BLaER1 treated with 17β-estradiol and CSF1 and Interleukin-3, amounts not matched to agents 10 nM and 100 nM (cell line): ENCODE measurements around the gene MIR17HG.
"Not testable (repeated sequence)": the region's sequence is repeated elsewhere in the genome, so short reads cannot be mapped to it uniquely, and the experiment has no call there.

ENCODE experiments used
- H3K27ac ChIP-seq, 11 experiments: shearing (Covaris generic); formaldehyde crosslinking; 2 replicates each; pipeline ENCODE4 v1.8.1; 2022
- H3K27me3 ChIP-seq, 11 experiments: shearing (Covaris generic); formaldehyde crosslinking; 2 replicates each; pipeline ENCODE4 v1.8.1; 2022
- H3K36me3 ChIP-seq, 11 experiments: shearing (Covaris generic); formaldehyde crosslinking; 2 replicates each; pipeline ENCODE4 v1.8.1; 2022
- H3K4me1 ChIP-seq, 10 experiments: shearing (Covaris generic); formaldehyde crosslinking; 2 replicates each; pipeline ENCODE4 v1.8.1; 2022
- H3K4me2 ChIP-seq, 11 experiments: shearing (Covaris generic); formaldehyde crosslinking; 2 replicates each; pipeline ENCODE4 v1.8.1; 2022
- H3K4me3 ChIP-seq, 10 experiments: shearing (Covaris generic); formaldehyde crosslinking; 2 replicates each; pipeline ENCODE4 v1.8.1; 2022
- H3K9ac ChIP-seq, 11 experiments: shearing (Covaris generic); formaldehyde crosslinking; 2 replicates each; pipeline ENCODE4 v1.8.1; 2022
- H3K9me3 ChIP-seq, 11 experiments: shearing (Covaris generic); formaldehyde crosslinking; replicated peaks in 1 of 11; 2 replicates each; pipeline ENCODE4 v1.8.1; 2022
- H4K20me1 ChIP-seq, 11 experiments: shearing (Covaris generic); formaldehyde crosslinking; 2 replicates each; pipeline ENCODE4 v1.8.1; 2022
- Cebpa-rat ChIP-seq, 11 experiments: shearing (Covaris generic); IDR thresholded peaks; 2 replicates each; pipeline ENCODE4 v1.8.1; 2022

Gene MIR17HG

DNA sequence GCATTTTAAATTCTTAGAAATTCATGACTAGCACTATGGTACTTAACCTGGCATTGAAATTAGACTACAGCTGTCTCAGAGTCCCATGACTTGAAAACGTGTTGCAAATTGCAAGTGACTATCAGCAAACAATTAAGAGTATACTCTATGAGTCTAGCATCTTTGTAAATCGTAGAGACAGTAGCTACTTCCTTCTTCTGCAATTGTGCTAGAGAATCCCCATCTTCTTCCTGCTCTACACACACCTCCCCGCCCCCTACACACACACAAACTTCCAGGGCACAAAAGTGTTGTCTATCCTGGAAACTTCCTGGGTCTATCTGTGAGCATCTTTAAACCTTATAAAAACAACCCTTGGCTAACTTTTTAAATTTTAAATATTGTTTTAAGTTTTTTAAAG is 35.2 kb upstream of the MIR17HG start:
- H4K20me1 ChIP-seq: no peaks in the 10 kb centered on the region
- TF ChIP-seq Cebpa-rat (IDR thresholded peaks at IDR 0.05): no peak
- no peaks in the 10 kb centered on the region for H3K9me3 ChIP-seq
- H3K27me3 ChIP-seq: no peaks in the 10 kb centered on the region
- H3K4me1 ChIP-seq: 0 out of 20 replicates have a peak, but pooled peaks cover 0 to 8% (median 0%) of the 10 kb centered on the region in 10 experiments
- no peak overlapping the region for H3K4me3 ChIP-seq
- no peak overlapping the region for H3K27ac ChIP-seq
- H3K36me3 ChIP-seq: no peaks in the 10 kb centered on the region
- H3K4me2 ChIP-seq: no peak overlapping the region
- no peak overlapping the region for H3K9ac ChIP-seq

DNA sequence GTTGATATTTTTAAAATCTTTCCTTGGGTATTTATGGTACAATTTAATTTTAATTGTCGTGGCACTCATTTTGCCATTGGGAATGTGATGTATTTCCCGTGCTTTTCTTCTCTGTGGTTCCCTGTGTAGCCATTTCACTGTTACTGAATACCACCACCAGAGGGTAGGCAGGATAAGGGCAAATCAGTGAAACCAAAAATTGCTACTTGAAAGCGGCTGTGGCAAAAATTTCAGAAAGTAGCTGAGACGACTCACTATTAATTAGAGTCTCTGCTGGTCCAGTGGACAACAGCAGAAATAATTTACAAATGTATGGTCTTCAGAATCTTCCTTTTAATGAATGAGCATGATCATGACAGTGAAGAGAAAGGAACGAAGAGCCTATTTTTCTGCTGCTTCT is 34.4 kb upstream of the MIR17HG start:
- H3K4me3 ChIP-seq: no peak overlapping the region
- no peaks in the 10 kb centered on the region for H3K27me3 ChIP-seq
- no peaks in the 10 kb centered on the region for H3K36me3 ChIP-seq
- no peak overlapping the region for H3K27ac ChIP-seq
- H3K4me1 ChIP-seq: 0 out of 20 replicates have a peak, but pooled peaks cover 0 to 8% (median 0%) of the 10 kb centered on the region in 10 experiments
- no peak overlapping the region for H3K4me2 ChIP-seq
- no peak overlapping the region for H3K9ac ChIP-seq
- no peak for TF ChIP-seq Cebpa-rat (IDR thresholded peaks at IDR 0.05)
- no peaks in the 10 kb centered on the region for H4K20me1 ChIP-seq
- H3K9me3 ChIP-seq: no peaks in the 10 kb centered on the region

DNA sequence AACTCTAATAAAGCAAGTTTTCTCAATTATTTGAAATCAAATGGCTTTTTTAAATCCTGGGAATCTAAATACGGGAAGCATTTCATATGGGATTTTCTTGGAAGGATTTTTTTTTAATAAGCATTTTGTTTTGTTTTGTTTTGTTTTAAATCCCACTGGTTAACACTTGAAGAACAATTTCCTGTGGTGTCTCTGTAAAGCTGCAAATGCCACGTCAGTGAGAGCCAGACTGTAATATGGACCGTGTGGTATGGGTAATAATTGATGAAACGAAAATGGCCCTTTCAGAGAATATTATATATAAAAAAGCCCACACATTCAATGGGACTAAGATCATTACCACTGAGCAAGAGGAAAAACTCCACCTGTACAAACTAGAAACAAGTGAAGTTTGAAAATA is 33.9 kb upstream of the MIR17HG start:
- Histone ChIP-seq H3K4me2 (no peak overlapping the region), H3K9ac (no peak overlapping the region), H3K4me3 (no peak overlapping the region), H3K9me3 (no peaks in the 10 kb centered on the region), H3K27me3 (no peaks in the 10 kb centered on the region), H3K27ac (no peak overlapping the region), H4K20me1 (no peaks in the 10 kb centered on the region), H3K36me3 (no peaks in the 10 kb centered on the region), H3K4me1 (0 out of 20 replicates have a peak, but pooled peaks cover 0 to 8% (median 0%) of the 10 kb centered on the region in 10 experiments)
- no peak for TF ChIP-seq Cebpa-rat (IDR thresholded peaks at IDR 0.05)

DNA sequence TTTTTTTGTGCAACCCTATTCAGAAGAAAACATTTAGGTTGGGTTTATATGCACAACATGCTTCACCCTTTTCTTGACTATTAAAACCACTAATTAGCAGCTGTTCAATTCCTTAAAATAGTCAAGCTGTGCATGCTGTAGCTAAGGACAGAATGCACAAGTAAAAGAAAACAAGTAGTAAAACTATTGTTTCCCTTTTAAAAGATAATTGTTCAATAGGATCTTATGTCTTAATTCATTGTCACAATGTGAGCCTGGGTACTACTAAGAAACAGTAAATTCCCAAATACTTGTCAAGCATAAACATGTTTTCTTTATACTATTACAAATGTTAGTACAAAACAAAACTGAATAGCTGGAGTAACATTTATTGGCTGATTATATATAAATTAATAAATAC is 32.6 kb upstream of the MIR17HG start:
- no peak overlapping the region for H3K4me2 ChIP-seq
- H3K4me3 ChIP-seq: no peak overlapping the region
- H4K20me1 ChIP-seq: no peaks in the 10 kb centered on the region
- no peaks in the 10 kb centered on the region for H3K27me3 ChIP-seq
- 0 out of 20 replicates have a peak, but pooled peaks cover 0 to 8% (median 0%) of the 10 kb centered on the region in 10 experiments for H3K4me1 ChIP-seq
- H3K36me3 ChIP-seq: no peaks in the 10 kb centered on the region
- TF ChIP-seq Cebpa-rat (IDR thresholded peaks at IDR 0.05): no peak
- H3K9me3 ChIP-seq: no peaks in the 10 kb centered on the region
- H3K9ac ChIP-seq: no peak overlapping the region
- H3K27ac ChIP-seq: no peak overlapping the region

DNA sequence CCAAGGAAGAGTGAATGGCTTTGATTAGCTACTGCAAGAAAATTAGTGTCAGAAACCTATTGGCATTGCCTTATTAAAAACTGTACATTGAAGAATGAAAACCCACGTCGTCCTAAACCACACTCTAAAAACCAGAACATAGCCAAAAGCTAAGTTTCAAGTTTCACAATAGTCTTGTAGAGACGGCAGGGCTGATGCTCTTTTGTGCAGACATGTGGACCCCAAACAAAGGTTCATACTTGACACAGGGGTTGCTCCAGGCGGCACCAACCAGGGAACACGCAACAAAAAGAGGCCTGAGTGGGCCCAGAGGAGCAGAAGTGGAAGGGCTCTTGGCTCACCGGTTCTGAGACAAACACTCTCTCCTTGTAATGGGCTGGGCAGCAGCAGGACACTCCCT is 28.6 kb upstream of the MIR17HG start:
- Histone ChIP-seq H3K4me2 (no peak overlapping the region), H3K36me3 (no peaks in the 10 kb centered on the region), H3K4me3 (no peak overlapping the region), H3K27ac (no peak overlapping the region), H4K20me1 (no peaks in the 10 kb centered on the region), H3K9me3 (peaks cover 0 to 5% (median 0%) of the 10 kb centered on the region in 11 experiments; a peak in 2 of 22 replicates), H3K4me1 (no peaks in the 10 kb centered on the region), H3K9ac (no peak overlapping the region), H3K27me3 (no peaks in the 10 kb centered on the region)
- no peak for TF ChIP-seq Cebpa-rat (IDR thresholded peaks at IDR 0.05)

GRCh38 chr13:91319996-91320395 is 27.5 kb upstream of the MIR17HG start:
- Histone ChIP-seq H3K9ac (no peak overlapping the region), H3K27ac (no peak overlapping the region), H3K27me3 (no peaks in the 10 kb centered on the region), H3K4me2 (no peak overlapping the region), H4K20me1 (no peaks in the 10 kb centered on the region), H3K4me3 (no peak overlapping the region), H3K9me3 (peaks cover 0 to 5% (median 0%) of the 10 kb centered on the region in 11 experiments; a peak in 2 of 22 replicates), H3K4me1 (no peaks in the 10 kb centered on the region), H3K36me3 (no peaks in the 10 kb centered on the region)
- no peak for TF ChIP-seq Cebpa-rat (IDR thresholded peaks at IDR 0.05)

DNA sequence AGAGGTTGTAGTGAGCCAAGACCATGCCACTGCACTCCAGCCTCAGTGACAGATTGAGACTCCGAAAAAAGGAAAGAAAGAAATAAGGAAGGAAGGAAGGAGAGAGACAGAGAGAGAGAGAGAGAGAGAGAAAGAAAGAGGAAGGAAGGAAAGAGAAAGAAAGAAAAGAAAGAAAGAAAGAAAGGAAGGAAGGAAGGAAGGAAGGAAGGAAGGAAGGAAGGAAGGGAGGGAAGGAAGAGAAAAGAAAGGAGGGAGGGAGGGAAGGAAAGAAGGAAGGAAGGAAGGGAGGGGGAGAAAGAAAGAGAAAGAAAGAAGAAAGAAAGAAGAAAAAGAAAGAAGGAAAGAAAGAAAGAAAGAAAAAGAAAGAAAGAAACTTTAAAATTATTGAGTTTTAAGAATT is 26.5 kb upstream of the MIR17HG start:
- not testable (repeated sequence) for H3K36me3 ChIP-seq, H3K4me1 ChIP-seq, H3K27me3 ChIP-seq, H3K27ac ChIP-seq, H3K4me3 ChIP-seq, H3K9ac ChIP-seq, H4K20me1 ChIP-seq, H3K9me3 ChIP-seq, H3K4me2 ChIP-seq

- H3K4me2 ChIP-seq: no peak overlapping the region
- H3K4me3 ChIP-seq: no peak overlapping the region
- H3K9me3 ChIP-seq: peaks cover 0 to 5% (median 0%) of the 10 kb centered on the region in 11 experiments; a peak in 2 of 22 replicates
- no peaks in the 10 kb centered on the region for H3K27me3 ChIP-seq
- no peak overlapping the region for H3K27ac ChIP-seq
- TF ChIP-seq Cebpa-rat (IDR thresholded peaks at IDR 0.05): no peak
- no peaks in the 10 kb centered on the region for H3K4me1 ChIP-seq
- H4K20me1 ChIP-seq: no peaks in the 10 kb centered on the region
- H3K36me3 ChIP-seq: no peaks in the 10 kb centered on the region
- no peak overlapping the region for H3K9ac ChIP-seq
Measured at GRCh38 chr13:91323349-91323748, 24.1 kb upstream of the MIR17HG start.

GRCh38 chr13:91326146-91326545 is 21.3 kb upstream of the MIR17HG start:
- Histone ChIP-seq H3K9ac (no peak overlapping the region), H3K4me1 (0 out of 20 replicates have a peak, but pooled peaks cover 0 to 3% (median 0%) of the 10 kb centered on the region in 10 experiments), H3K27me3 (no peaks in the 10 kb centered on the region)

GRCh38 chr13:91328726-91329125 is 18.8 kb upstream of the MIR17HG start:
- no peak overlapping the region for H3K27ac ChIP-seq
- H4K20me1 ChIP-seq: no peaks in the 10 kb centered on the region
- no peak overlapping the region for H3K4me3 ChIP-seq
- H3K9ac ChIP-seq: no peak overlapping the region
- H3K4me2 ChIP-seq: no peak overlapping the region
- no peak for TF ChIP-seq Cebpa-rat (IDR thresholded peaks at IDR 0.05)
- H3K36me3 ChIP-seq: no peaks in the 10 kb centered on the region
- H3K4me1 ChIP-seq: 0 out of 20 replicates have a peak, but pooled peaks cover 0 to 3% (median 0%) of the 10 kb centered on the region in 10 experiments
- no peaks in the 10 kb centered on the region for H3K27me3 ChIP-seq
- no peaks in the 10 kb centered on the region for H3K9me3 ChIP-seq

More at GRCh38 chr13:91326146-91326545, 21.3 kb upstream of the MIR17HG start:
- TF ChIP-seq Cebpa-rat (IDR thresholded peaks at IDR 0.05): no peak
- Histone ChIP-seq H4K20me1 (no peaks in the 10 kb centered on the region), H3K27ac (no peak overlapping the region), H3K4me2 (no peak overlapping the region), H3K4me3 (no peak overlapping the region), H3K36me3 (no peaks in the 10 kb centered on the region), H3K9me3 (peaks cover 0 to 5% (median 0%) of the 10 kb centered on the region in 11 experiments; a peak in 1 of 22 replicates)
